Activated CD8-positive, alpha-beta T cell treated with anti-CD3 and anti-CD28 coated beads for 36 hours (primary cell): ENCODE data around the gene GABPB2. TPM values are rescaled to one million over a fixed set of nuclear protein-coding genes. Genes with fewer than 3 reads are reported as not detected.

Source experiments
- ATAC-seq: fragments of 200-7000 bp; cut with Tn5 transposase; one replicate; pipeline ENCODE4 v1.10.0; 2021; ENCODE audit warnings: mild to moderate bottlenecking, moderate library complexity
- CTCF ChIA-PET: fragments of 350-600 bp; sonication (Branson Sonifier 250); formaldehyde crosslinking; loops from one replicate; lab custom pipeline; 2021; ENCODE audit warnings: antibody characterized with exemption; lab: Charles Lee
- POLR2A ChIA-PET: fragments of 350-600 bp; sonication (Branson Sonifier 250); formaldehyde crosslinking; loops from one replicate; lab custom pipeline; 2021; ENCODE audit warnings: antibody characterized with exemption; lab: Charles Lee
- DNase-seq: peaks from one replicate; pipeline ENCODE4 v3.0.0-alpha.2; 2020
- H3K27ac Mint-ChIP-seq: one replicate; pipeline ENCODE4 v1.8.0; 2021; ENCODE audit warnings: mild to moderate bottlenecking, mixed read lengths
- H3K27me3 Mint-ChIP-seq: one replicate; pipeline ENCODE4 v1.8.0; 2021; ENCODE audit warnings: mixed read lengths
- H3K36me3 Mint-ChIP-seq: one replicate; pipeline ENCODE4 v1.8.0; 2021; ENCODE audit warnings: low read depth, mixed read lengths
- H3K4me1 Mint-ChIP-seq: one replicate; pipeline ENCODE4 v1.8.0; 2021; ENCODE audit warnings: low read depth, mixed read lengths
- H3K4me3 Mint-ChIP-seq: one replicate; pipeline ENCODE4 v1.8.0; 2021; ENCODE audit warnings: mild to moderate bottlenecking, moderate library complexity, mixed read lengths
- H3K9me3 Mint-ChIP-seq: one replicate; pipeline ENCODE4 v1.8.0; 2021; ENCODE audit warnings: mixed read lengths
- CTCF ChIP-seq: fragments of 200-600 bp; IDR thresholded peaks from one replicate; pipeline ENCODE4 v1.8.0; 2022; ENCODE audit warnings: antibody characterized with exemption, mild to moderate bottlenecking
- intact Hi-C: fragments of 100-400 bp; cut with micrococcal nuclease; formaldehyde crosslinking; loops from one replicate; pipeline ENCODE4 v1.10.0; 2022
- total RNA-seq, 2 experiments: library from RNA; stranded (reverse); gene quantifications; one replicate each; pipeline ENCODE4 v1.2.3, GENCODE V29; 2021

The GABPB2 gene
- total RNA-seq, 2 experiments from 2014 or later = 17.5 to 19.3 TPM

- Mint-ChIP-seq H3K9me3 (no peaks in the 10 kb centered on the region), H3K36me3 (no peaks in the 10 kb centered on the region), H3K27ac (no peak overlapping the region), H3K4me3 (no peak overlapping the region), H3K4me1 (peaks cover 12% of the 10 kb centered on the region), H3K27me3 (no peaks in the 10 kb centered on the region)
- ATAC-seq = no peak
- no peak for DNase-seq
- intact Hi-C loops = no loop called here
- TF ChIP-seq CTCF = no peak
- ChIA-PET CTCF (interaction anchor here (0.7 to 2.3 kb wide), 5 partner anchors 8 to 35 kb away, joined by 3 to 7 read pairs (median 4); partner anchors contain the start of genes SEMA6C and TNFAIP8L2), POLR2A (interaction anchor here (0.7 to 1.0 kb wide), 3 partner anchors 11 to 37 kb away, joined by 3 read pairs; no protein-coding TSS in a partner anchor)
Measured at GRCh38 chr1:151134396-151134795, 63.8 kb downstream of the GABPB2 start.

GRCh38 chr1:151134991-151135390 lies 64.4 kb downstream of the GABPB2 start:
- H3K4me1 Mint-ChIP-seq = peaks cover 12% of the 10 kb centered on the region
- no peak overlapping the region for H3K4me3 Mint-ChIP-seq
- no peaks in the 10 kb centered on the region for H3K36me3 Mint-ChIP-seq
- ATAC-seq (no peak), DNase-seq (no peak)
- no peaks in the 10 kb centered on the region for H3K27me3 Mint-ChIP-seq
- CTCF ChIA-PET = interaction anchor here (1.1 to 2.3 kb wide), 4 partner anchors 11 to 35 kb away, joined by 4 to 7 read pairs (median 6); partner anchors contain the start of genes SEMA6C and TNFAIP8L2
- no peak for TF ChIP-seq CTCF
- H3K9me3 Mint-ChIP-seq = no peaks in the 10 kb centered on the region
- intact Hi-C loops = no loop called here
- POLR2A ChIA-PET = interaction anchor here (0.9 to 1.6 kb wide), 3 partner anchors 11 to 24 kb away, joined by 3 to 4 read pairs (median 3); partner anchors contain the start of gene TNFAIP8L2
- H3K27ac Mint-ChIP-seq = no peak overlapping the region

GRCh38 chr1:151135433-151136385 lies 65.1 kb downstream of the GABPB2 start:
- H3K36me3 Mint-ChIP-seq = no peaks in the 10 kb centered on the region
- H3K4me3 Mint-ChIP-seq = no peak overlapping the region
- ATAC-seq (no peak), DNase-seq (no peak)
- H3K27me3 Mint-ChIP-seq = no peaks in the 10 kb centered on the region
- no peaks in the 10 kb centered on the region for H3K9me3 Mint-ChIP-seq
- intact Hi-C loops = no loop called here
- H3K27ac Mint-ChIP-seq = no peak overlapping the region
- H3K4me1 Mint-ChIP-seq = peaks cover 11% of the 10 kb centered on the region
- no peak for TF ChIP-seq CTCF
- ChIA-PET POLR2A (interaction anchor here (0.9 to 1.6 kb wide), 4 partner anchors 10 to 54 kb away, joined by 3 to 4 read pairs (median 3); partner anchors contain the start of genes TNFAIP8L2 and VPS72), CTCF (interaction anchor here (0.6 to 2.3 kb wide), 7 partner anchors 10 to 36 kb away, joined by 3 to 7 read pairs (median 4); partner anchors contain the start of genes SEMA6C and TNFAIP8L2)

GRCh38 chr1:151137789-151138188 lies 67.2 kb downstream of the GABPB2 start:
- no peak overlapping the region for H3K4me3 Mint-ChIP-seq
- POLR2A ChIA-PET = no interaction called here
- H3K4me1 Mint-ChIP-seq = no peaks in the 10 kb centered on the region
- H3K36me3 Mint-ChIP-seq = no peaks in the 10 kb centered on the region
- TF ChIP-seq CTCF = no peak
- H3K27me3 Mint-ChIP-seq = no peaks in the 10 kb centered on the region
- no peaks in the 10 kb centered on the region for H3K9me3 Mint-ChIP-seq
- DNase-seq = no peak
- intact Hi-C loops = no loop called here
- no peak for ATAC-seq
- no peak overlapping the region for H3K27ac Mint-ChIP-seq
- CTCF ChIA-PET = no interaction called here
